Inflammatory macrophage (primary cell): ENCODE results near the gene BAIAP3.
"Not testable (repeated sequence)": the region's sequence is repeated elsewhere in the genome, so short reads cannot be mapped to it uniquely, and the experiment has no call there.

Source experiments
- DNase-seq, 2 donors: peaks; one replicate each; pipeline ENCODE4 v3.0.0-alpha.2; 2020 to 2022
- total RNA-seq, 18 experiments: gene quantifications; one replicate each; lab custom pipeline; 2026; ENCODE audit warnings: mixed read lengths in 6 of 18, inconsistent platforms in 2 of 18; lab: John Stamatoyannopoulos, UW

BAIAP3 gene
- total RNA-seq, result 0 to 1.5 (median 0.20) reads per million in 18 experiments

GRCh38 chr16:1333149-1333812 lies at the start of gene BAIAP3:
BAIAP3 (plus strand) TSS chr16:1333645; CDS start chr16:1338550, 4,905 bp downstream.
- DNase-seq, result peak; percentile 20 to 60

- no peak for DNase-seq
Measured at GRCh38 chr16:1283996-1284616, 49.3 kb upstream of the BAIAP3 start.

GRCh38 chr16:1285669-1286512 lies 47.6 kb upstream of the BAIAP3 start:
- no peak for DNase-seq

GRCh38 chr16:1286513-1287094 lies 46.8 kb upstream of the BAIAP3 start:
- no peak for DNase-seq

GRCh38 chr16:1287982-1288670 lies 45.3 kb upstream of the BAIAP3 start:
- DNase-seq, result no peak

GRCh38 chr16:1288813-1289476 lies 44.5 kb upstream of the BAIAP3 start:
- DNase-seq, result no peak

GRCh38 chr16:1289477-1289866 lies 44.0 kb upstream of the BAIAP3 start:
- DNase-seq, result no peak

- DNase-seq, result peak in 1 of 2 donors; percentile 29
Measured at GRCh38 chr16:1290063-1290501, 43.4 kb upstream of the BAIAP3 start.

GRCh38 chr16:1290860-1291575 lies 42.4 kb upstream of the BAIAP3 start:
- no peak for DNase-seq

- no peak for DNase-seq
Measured at GRCh38 chr16:1291576-1291974, 41.9 kb upstream of the BAIAP3 start.

GRCh38 chr16:1292208-1292607 lies 41.2 kb upstream of the BAIAP3 start:
- DNase-seq, result not testable (repeated sequence)

- DNase-seq, result not testable (repeated sequence)
Measured at GRCh38 chr16:1292808-1293207, 40.6 kb upstream of the BAIAP3 start.

GRCh38 chr16:1293921-1294656 lies 39.4 kb upstream of the BAIAP3 start:
- no peak for DNase-seq

GRCh38 chr16:1295465-1295864 lies 38.0 kb upstream of the BAIAP3 start:
- DNase-seq, result no peak

GRCh38 chr16:1296688-1297017 lies 36.8 kb upstream of the BAIAP3 start:
- DNase-seq, result not testable (repeated sequence)

GRCh38 chr16:1297018-1297696 lies 36.3 kb upstream of the BAIAP3 start:
- DNase-seq, result peak in 1 of 2 donors; percentile 29

GRCh38 chr16:1298406-1298805 lies 35.0 kb upstream of the BAIAP3 start:
- no peak for DNase-seq

GRCh38 chr16:1299012-1299867 lies 34.2 kb upstream of the BAIAP3 start:
- DNase-seq, result no peak

- no peak for DNase-seq
Measured at GRCh38 chr16:1299868-1300203, 33.6 kb upstream of the BAIAP3 start.
